HEK293 (cell line): ENCODE data around the gene ELF1.
"Not testable (repeated sequence)": the region's sequence is repeated elsewhere in the genome, so short reads cannot be mapped to it uniquely, and the experiment has no call there.

Experiments used
- HOXC10 ChIP-seq: sonication (generic); formaldehyde crosslinking; IDR thresholded peaks from 2 replicates; pipeline ENCODE4 v1.8.1; 2023; ENCODE audit warnings: mild to moderate bottlenecking, missing genetic modification reagents
- SALL2 ChIP-seq: fragments of 450-650 bp; formaldehyde crosslinking; IDR thresholded peaks from 2 replicates; pipeline ENCODE4 v1.5.0; 2017; ENCODE audit warnings: missing biosample characterization, mild to moderate bottlenecking, missing genetic modification characterization, borderline replicate concordance
- TCF7L2 ChIP-seq: IDR thresholded peaks from 2 replicates; pipeline ENCODE4 v1.6.1; 2011; ENCODE audit warnings: low read depth, mild to moderate bottlenecking, inconsistent platforms, low read length, moderate library complexity, borderline replicate concordance
- ZFP3 ChIP-seq: fragments of 450-650 bp; formaldehyde crosslinking; IDR thresholded peaks from 2 replicates; pipeline ENCODE4 v1.5.1; 2016; ENCODE audit warnings: low read depth, missing biosample characterization, missing genetic modification characterization
- ZNF24 ChIP-seq: fragments of 450-650 bp; formaldehyde crosslinking; IDR thresholded peaks from 2 replicates; pipeline ENCODE4 v1.5.1; 2016; ENCODE audit warnings: missing biosample characterization, missing genetic modification characterization
- ZNF514 ChIP-seq: fragments of 450-650 bp; formaldehyde crosslinking; IDR thresholded peaks from 2 replicates; pipeline ENCODE4 v1.5.1; 2016; ENCODE audit warnings: missing biosample characterization, missing genetic modification characterization
- TF ChIP-seq, protein P1 (sequence below): fragments of 450-650 bp; formaldehyde crosslinking; IDR thresholded peaks from 2 replicates; pipeline ENCODE4 v1.5.1; 2016; ENCODE audit warnings: missing biosample characterization, missing genetic modification characterization
- TF ChIP-seq, protein P2 (sequence below): fragments of 450-650 bp; formaldehyde crosslinking; IDR thresholded peaks from 2 replicates; pipeline ENCODE4 v1.5.1; 2016; ENCODE audit warnings: missing biosample characterization, missing genetic modification characterization
- TF ChIP-seq, protein P3 (sequence below): fragments of 450-650 bp; formaldehyde crosslinking; IDR thresholded peaks from 2 replicates; pipeline ENCODE4 v1.5.1; 2016; ENCODE audit warnings: missing biosample characterization, missing genetic modification characterization, low read depth
- TF ChIP-seq, protein P4 (sequence below): fragments of 450-650 bp; formaldehyde crosslinking; IDR thresholded peaks from 2 replicates; pipeline ENCODE4 v1.5.1; 2016; ENCODE audit warnings: missing biosample characterization, missing genetic modification characterization
- TF ChIP-seq, protein P5 (sequence below): fragments of 450-650 bp; formaldehyde crosslinking; IDR thresholded peaks from 2 replicates; pipeline ENCODE4 v1.5.1; 2016; ENCODE audit warnings: missing biosample characterization, missing genetic modification characterization
- TF ChIP-seq, protein P6 (sequence below): fragments of 450-650 bp; formaldehyde crosslinking; IDR thresholded peaks from 2 replicates; pipeline ENCODE4 v1.5.1; 2016; ENCODE audit warnings: missing biosample characterization, missing genetic modification characterization

DNA sequence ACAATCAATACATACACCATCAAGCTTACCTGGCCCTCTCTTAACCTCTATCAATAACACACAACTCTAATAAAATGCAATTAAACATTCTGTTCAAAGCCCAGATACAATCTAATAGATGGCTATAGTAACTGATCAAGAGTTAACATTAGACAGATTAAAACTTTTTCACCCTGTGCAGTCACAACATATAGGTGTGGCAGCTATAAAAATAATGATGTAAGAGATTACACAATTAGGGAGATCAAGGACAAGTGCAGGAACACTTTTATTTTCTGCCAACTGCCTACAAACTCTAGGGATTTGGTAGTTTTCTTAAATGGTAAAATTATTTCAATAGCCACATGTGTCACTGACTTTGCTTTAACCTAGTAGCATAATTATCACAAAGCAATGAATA is 104.3 kb downstream of the ELF1 start:
- TF ChIP-seq, protein P1, sequence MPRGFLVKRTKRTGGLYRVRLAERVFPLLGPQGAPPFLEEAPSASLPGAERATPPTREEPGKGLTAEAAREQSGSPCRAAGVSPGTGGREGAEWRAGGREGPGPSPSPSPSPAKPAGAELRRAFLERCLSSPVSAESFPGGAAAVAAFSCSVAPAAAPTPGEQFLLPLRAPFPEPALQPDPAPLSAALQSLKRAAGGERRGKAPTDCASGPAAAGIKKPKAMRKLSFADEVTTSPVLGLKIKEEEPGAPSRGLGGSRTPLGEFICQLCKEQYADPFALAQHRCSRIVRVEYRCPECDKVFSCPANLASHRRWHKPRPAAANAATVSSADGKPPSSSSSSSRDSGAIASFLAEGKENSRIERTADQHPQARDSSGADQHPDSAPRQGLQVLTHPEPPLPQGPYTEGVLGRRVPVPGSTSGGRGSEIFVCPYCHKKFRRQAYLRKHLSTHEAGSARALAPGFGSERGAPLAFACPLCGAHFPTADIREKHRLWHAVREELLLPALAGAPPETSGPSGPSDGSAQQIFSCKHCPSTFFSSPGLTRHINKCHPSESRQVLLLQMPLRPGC (tag by site-specific recombination): not testable (repeated sequence)
- TF ChIP-seq HOXC10 (CRISPR knock-in tag); SALL2; TCF7L2; ZNF24 (tag by site-specific recombination); ZFP3 (tag by site-specific recombination); ZNF514 (tag by site-specific recombination): not testable (repeated sequence)
- TF ChIP-seq, protein P2, sequence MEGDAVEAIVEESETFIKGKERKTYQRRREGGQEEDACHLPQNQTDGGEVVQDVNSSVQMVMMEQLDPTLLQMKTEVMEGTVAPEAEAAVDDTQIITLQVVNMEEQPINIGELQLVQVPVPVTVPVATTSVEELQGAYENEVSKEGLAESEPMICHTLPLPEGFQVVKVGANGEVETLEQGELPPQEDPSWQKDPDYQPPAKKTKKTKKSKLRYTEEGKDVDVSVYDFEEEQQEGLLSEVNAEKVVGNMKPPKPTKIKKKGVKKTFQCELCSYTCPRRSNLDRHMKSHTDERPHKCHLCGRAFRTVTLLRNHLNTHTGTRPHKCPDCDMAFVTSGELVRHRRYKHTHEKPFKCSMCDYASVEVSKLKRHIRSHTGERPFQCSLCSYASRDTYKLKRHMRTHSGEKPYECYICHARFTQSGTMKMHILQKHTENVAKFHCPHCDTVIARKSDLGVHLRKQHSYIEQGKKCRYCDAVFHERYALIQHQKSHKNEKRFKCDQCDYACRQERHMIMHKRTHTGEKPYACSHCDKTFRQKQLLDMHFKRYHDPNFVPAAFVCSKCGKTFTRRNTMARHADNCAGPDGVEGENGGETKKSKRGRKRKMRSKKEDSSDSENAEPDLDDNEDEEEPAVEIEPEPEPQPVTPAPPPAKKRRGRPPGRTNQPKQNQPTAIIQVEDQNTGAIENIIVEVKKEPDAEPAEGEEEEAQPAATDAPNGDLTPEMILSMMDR: not testable (repeated sequence)
- TF ChIP-seq, protein P3, sequence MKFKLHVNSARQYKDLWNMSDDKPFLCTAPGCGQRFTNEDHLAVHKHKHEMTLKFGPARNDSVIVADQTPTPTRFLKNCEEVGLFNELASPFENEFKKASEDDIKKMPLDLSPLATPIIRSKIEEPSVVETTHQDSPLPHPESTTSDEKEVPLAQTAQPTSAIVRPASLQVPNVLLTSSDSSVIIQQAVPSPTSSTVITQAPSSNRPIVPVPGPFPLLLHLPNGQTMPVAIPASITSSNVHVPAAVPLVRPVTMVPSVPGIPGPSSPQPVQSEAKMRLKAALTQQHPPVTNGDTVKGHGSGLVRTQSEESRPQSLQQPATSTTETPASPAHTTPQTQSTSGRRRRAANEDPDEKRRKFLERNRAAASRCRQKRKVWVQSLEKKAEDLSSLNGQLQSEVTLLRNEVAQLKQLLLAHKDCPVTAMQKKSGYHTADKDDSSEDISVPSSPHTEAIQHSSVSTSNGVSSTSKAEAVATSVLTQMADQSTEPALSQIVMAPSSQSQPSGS (tag by site-specific recombination): not testable (repeated sequence)
- TF ChIP-seq, protein P4, sequence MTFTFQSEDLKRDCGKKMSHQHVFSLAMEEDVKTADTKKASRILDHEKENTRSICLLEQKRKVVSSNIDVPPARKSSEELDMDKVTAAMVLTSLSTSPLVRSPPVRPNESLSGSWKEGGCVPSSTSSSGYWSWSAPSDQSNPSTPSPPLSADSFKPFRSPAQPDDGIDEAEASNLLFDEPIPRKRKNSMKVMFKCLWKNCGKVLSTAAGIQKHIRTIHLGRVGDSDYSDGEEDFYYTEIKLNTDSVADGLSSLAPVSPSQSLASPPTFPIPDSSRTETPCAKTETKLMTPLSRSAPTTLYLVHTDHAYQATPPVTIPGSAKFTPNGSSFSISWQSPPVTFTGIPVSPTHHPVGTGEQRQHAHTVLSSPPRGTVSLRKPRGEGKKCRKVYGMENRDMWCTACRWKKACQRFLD (tag by site-specific recombination): not testable (repeated sequence)
- TF ChIP-seq, protein P5, sequence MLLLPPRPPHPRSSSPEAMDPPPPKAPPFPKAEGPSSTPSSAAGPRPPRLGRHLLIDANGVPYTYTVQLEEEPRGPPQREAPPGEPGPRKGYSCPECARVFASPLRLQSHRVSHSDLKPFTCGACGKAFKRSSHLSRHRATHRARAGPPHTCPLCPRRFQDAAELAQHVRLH (tag by site-specific recombination): not testable (repeated sequence)
- TF ChIP-seq, protein P6, sequence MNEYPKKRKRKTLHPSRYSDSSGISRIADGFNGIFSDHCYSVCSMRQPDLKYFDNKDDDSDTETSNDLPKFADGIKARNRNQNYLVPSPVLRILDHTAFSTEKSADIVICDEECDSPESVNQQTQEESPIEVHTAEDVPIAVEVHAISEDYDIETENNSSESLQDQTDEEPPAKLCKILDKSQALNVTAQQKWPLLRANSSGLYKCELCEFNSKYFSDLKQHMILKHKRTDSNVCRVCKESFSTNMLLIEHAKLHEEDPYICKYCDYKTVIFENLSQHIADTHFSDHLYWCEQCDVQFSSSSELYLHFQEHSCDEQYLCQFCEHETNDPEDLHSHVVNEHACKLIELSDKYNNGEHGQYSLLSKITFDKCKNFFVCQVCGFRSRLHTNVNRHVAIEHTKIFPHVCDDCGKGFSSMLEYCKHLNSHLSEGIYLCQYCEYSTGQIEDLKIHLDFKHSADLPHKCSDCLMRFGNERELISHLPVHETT (tag by site-specific recombination): not testable (repeated sequence)
